ENCODE data around the gene SHROOM3. TPM values are rescaled to one million over a fixed set of nuclear protein-coding genes. Genes with fewer than 3 reads are reported as not detected.

Gene SHROOM3
- total and polyA plus RNA-seq, 10 donors, result 0.37 to 23.9 (median 8.3) TPM

DNA sequence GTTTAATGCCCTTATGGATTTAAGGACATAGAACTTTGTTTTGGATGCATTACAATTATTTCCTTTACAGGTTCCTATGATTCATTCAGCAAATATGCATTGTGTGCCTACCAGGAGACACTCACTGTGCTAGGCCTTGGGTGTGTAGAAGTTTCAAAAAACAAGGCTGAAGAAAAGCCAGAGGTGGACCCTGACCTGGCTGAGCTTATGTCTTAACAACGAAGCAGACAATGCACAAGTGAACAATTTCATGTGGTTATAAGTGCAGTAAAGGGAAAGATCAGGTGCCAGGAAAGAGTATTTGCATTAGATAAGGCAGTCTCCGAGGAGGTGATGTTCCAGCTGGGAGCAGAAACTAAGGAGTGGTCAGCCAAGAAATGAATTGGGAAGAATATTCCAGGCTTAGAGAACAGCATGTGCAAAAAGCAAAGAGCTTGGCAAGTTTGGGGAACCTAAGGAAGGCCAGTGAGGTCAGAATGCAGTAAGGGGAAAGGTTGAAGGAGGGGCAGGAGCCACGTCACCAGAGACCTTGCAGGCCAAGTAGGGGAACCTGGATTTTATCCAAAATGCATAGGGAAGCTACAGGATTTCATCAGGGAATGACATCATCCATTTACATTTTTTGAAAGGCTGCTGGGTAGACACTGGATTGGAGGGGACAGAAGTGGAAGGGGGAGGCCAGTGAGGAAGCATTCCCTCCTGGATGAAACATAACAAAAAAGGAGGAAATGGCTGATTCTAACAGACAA, 269.3 kb downstream of the SHROOM3 start:
- no peak for DNase-seq
- no peak overlapping the region for H3K4me3 ChIP-seq
- no peaks in the 10 kb centered on the region for H3K9me3 ChIP-seq
- no peaks in the 10 kb centered on the region for H3K36me3 ChIP-seq
- H3K27me3 ChIP-seq (replicated peaks in 1 of 7), result no peaks in the 10 kb centered on the region
- no peak for TF ChIP-seq POLR2A (IDR thresholded peaks at IDR 0.05)
- TF ChIP-seq, protein P1, sequence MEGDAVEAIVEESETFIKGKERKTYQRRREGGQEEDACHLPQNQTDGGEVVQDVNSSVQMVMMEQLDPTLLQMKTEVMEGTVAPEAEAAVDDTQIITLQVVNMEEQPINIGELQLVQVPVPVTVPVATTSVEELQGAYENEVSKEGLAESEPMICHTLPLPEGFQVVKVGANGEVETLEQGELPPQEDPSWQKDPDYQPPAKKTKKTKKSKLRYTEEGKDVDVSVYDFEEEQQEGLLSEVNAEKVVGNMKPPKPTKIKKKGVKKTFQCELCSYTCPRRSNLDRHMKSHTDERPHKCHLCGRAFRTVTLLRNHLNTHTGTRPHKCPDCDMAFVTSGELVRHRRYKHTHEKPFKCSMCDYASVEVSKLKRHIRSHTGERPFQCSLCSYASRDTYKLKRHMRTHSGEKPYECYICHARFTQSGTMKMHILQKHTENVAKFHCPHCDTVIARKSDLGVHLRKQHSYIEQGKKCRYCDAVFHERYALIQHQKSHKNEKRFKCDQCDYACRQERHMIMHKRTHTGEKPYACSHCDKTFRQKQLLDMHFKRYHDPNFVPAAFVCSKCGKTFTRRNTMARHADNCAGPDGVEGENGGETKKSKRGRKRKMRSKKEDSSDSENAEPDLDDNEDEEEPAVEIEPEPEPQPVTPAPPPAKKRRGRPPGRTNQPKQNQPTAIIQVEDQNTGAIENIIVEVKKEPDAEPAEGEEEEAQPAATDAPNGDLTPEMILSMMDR (IDR thresholded peaks at IDR 0.05 in 8 of 11, conservative IDR thresholded peaks at IDR 0.05 in 3 of 11), result no peak
- TF ChIP-seq POLR2AphosphoS5 (IDR thresholded peaks at IDR 0.05), result no peak
- intact Hi-C loops (cut with DNase I; ENCODE audit: low total_unique reads), result no loop called here
- peak overlapping the region in 7 of 8 donors; percentile 1 to 66 (median 15) for H3K27ac ChIP-seq
- no peaks in the 10 kb centered on the region for H3K4me1 ChIP-seq
- 52 to 77% (median 57%) methylated on average over 3 of the region's 3 CpGs for WGBS, 5 donors

DNA sequence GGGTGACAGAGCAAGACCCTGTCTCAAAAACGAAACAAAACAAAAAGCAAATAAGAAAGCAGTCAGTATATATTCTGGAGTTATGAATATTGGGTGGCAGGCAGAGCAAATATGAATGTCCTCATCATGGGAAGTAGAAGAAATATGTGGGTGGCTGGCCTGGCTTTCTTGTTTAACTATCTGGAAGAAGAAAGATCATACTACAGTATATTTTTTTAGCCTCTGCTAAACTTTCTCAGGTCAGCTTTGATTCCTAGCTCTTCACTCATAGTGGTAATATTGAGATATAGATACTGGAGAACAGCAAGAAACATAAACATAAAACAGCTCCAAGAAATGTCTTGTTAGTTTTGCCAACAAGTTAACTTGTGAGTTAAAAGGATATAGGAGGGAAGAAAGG, 270.4 kb downstream of the SHROOM3 start:
- no peaks in the 10 kb centered on the region for H3K36me3 ChIP-seq
- 33 to 89% (median 67%) methylated on average over 1 of the region's 1 CpG for WGBS, 5 donors
- no peaks in the 10 kb centered on the region for H3K9me3 ChIP-seq
- H3K27ac ChIP-seq, result peak overlapping the region in 3 of 8 donors; percentile 3 to 66 (median 55)
- no peaks in the 10 kb centered on the region for H3K4me1 ChIP-seq
- H3K4me3 ChIP-seq, result no peak overlapping the region
- H3K27me3 ChIP-seq (replicated peaks in 1 of 7), result no peaks in the 10 kb centered on the region
- TF ChIP-seq POLR2AphosphoS5 (IDR thresholded peaks at IDR 0.05) (no peak), POLR2A (IDR thresholded peaks at IDR 0.05) (no peak)
- TF ChIP-seq, protein P1 (IDR thresholded peaks at IDR 0.05 in 8 of 11, conservative IDR thresholded peaks at IDR 0.05 in 3 of 11), result no peak
- intact Hi-C loops (cut with DNase I; ENCODE audit: low total_unique reads), result no loop called here
- DNase-seq, result no peak

DNA sequence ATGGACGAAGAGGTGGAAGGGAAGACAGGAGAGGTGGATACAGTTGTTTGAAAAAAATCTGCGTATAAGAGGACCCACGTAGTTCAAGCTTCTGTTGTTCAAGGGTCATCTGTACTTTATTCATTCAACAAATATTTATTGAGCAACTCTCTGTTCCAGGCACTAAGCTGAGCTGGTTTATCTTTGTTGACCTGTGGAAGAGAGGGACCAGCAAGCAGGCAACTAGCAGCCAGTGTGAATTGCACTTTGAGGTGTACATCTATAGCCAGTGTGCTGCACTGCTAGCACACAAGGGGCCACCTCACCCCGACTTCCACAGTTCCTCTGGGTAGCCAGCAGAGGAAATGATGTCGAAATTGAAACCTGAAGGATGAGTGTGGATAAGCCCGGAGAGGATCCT, 271.6 kb downstream of the SHROOM3 start:
- no peaks in the 10 kb centered on the region for H3K27me3 ChIP-seq (replicated peaks in 1 of 7)
- H3K4me1 ChIP-seq, result no peaks in the 10 kb centered on the region
- no peak for TF ChIP-seq POLR2AphosphoS5 (IDR thresholded peaks at IDR 0.05)
- no peak for TF ChIP-seq POLR2A (IDR thresholded peaks at IDR 0.05)
- TF ChIP-seq, protein P1 (IDR thresholded peaks at IDR 0.05 in 8 of 11, conservative IDR thresholded peaks at IDR 0.05 in 3 of 11), result no peak
- no peak overlapping the region for H3K4me3 ChIP-seq
- H3K27ac ChIP-seq, result peak overlapping the region in 2 of 8 donors; percentile 2 to 55
- no peaks in the 10 kb centered on the region for H3K36me3 ChIP-seq
- no peaks in the 10 kb centered on the region for H3K9me3 ChIP-seq
- no peak for DNase-seq
- WGBS, 5 donors, result 87 to 88% (median 88%) methylated on average over 6 of the region's 6 CpGs
- intact Hi-C loops (cut with DNase I; ENCODE audit: low total_unique reads), result no loop called here

DNA sequence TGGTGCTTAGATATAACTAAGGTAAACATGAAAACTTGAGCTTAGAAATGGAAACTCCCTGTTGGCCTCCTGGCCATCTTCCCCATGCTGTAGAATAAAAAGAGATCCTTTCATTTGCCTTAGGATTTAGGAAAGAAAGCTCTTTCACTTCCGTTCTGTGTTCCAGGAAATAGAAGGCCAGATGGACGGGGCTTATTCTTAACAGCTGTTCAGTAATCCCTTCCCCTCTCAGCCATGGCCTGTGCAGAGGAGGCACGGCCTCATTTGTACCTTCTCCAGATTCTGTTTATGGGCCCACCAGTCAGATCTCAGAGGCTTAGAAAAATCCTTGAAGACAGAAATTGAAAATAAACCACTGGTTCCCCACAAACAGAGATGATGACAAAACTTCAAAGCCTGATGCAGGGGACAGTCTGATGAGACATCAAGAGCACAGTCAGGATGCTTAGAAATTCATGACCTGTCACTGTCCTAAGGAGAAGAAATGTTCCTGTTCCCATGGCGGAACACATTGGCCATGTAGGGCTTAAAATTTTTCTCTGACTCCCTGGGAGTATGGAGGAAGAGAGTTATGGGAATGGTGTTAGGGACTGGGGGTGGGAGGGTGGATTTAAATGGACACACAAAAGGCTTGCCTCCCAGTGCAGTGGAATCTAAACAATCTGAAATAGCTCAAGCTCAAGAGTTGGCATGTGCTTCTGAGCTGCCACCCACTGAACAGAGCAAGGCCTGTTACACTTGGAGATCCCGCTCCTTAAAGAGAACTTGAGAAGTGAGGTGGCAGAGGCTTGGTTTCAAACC, 274.1 kb downstream of the SHROOM3 start:
- Histone ChIP-seq H3K36me3 (no peaks in the 10 kb centered on the region), H3K4me1 (no peaks in the 10 kb centered on the region), H3K9me3 (no peaks in the 10 kb centered on the region), H3K27me3 (replicated peaks in 1 of 7) (no peaks in the 10 kb centered on the region), H3K4me3 (no peak overlapping the region), H3K27ac (peak overlapping the region in 7 of 8 donors; percentile 14 to 54 (median 32))
- TF ChIP-seq POLR2A (IDR thresholded peaks at IDR 0.05) (no peak), POLR2AphosphoS5 (IDR thresholded peaks at IDR 0.05) (no peak)
- TF ChIP-seq, protein P1 (IDR thresholded peaks at IDR 0.05 in 8 of 11, conservative IDR thresholded peaks at IDR 0.05 in 3 of 11), result no peak
- intact Hi-C loops (cut with DNase I; ENCODE audit: low total_unique reads), result no loop called here
- WGBS, 5 donors, result 67 to 75% (median 71%) methylated on average over 5 of the region's 5 CpGs
- no peak for DNase-seq
